Epithelial cell of proximal tubule (primary cell): ENCODE data around the gene CCDC33. TPM values are rescaled to one million over a fixed set of nuclear protein-coding genes. Genes with fewer than 3 reads are reported as not detected.

Experiments used
- DNase-seq: peaks from one replicate; pipeline ENCODE4 v3.0.0-alpha.2; 2011; ENCODE audit warnings: low read depth
- H3K4me3 ChIP-seq: 2 replicates; pipeline ENCODE4 v1.5.1; 2011; ENCODE audit warnings: low read depth, mild to moderate bottlenecking, low read length
- CTCF ChIP-seq: conservative IDR thresholded peaks from 2 replicates; pipeline ENCODE4 v1.5.1; 2012; ENCODE audit warnings: low read depth, mild to moderate bottlenecking, low read length
- total RNA-seq: library from RNA; depleted of rRNA; stranded (reverse); fragments of >200 nt; gene quantifications from 2 replicates; pipeline ENCODE4 v1.2.3, GENCODE V29; 2015

The CCDC33 gene
- total RNA-seq, 1 donor from 2014 or later: 2.5 TPM

DNA sequence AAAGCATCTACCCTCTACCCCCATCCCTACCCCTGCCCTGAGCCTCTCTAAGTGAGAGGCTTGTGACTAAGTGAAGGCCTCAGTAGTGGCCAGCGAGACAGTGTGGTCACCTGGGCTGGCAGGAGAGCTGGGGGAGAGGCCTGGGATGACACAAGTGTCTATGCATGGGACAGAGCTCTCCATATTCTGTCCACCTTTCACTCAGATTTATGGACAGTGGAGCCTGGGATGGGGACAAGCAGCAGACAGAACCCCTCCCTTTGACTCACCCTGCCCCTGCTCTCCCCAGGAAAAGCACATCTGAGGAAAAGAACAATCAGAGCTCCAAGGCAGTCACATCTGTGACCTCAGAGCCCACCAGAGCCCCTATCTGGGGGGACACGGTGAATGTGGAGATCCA is 26.0 kb downstream of the CCDC33 start:
- H3K4me3 ChIP-seq: no peak overlapping the region
- DNase-seq: no peak
- TF ChIP-seq CTCF: no peak

GRCh38 chr15:74262625-74263024 is 26.5 kb downstream of the CCDC33 start:
- no peak for TF ChIP-seq CTCF
- H3K4me3 ChIP-seq: no peak overlapping the region
- DNase-seq: no peak

DNA sequence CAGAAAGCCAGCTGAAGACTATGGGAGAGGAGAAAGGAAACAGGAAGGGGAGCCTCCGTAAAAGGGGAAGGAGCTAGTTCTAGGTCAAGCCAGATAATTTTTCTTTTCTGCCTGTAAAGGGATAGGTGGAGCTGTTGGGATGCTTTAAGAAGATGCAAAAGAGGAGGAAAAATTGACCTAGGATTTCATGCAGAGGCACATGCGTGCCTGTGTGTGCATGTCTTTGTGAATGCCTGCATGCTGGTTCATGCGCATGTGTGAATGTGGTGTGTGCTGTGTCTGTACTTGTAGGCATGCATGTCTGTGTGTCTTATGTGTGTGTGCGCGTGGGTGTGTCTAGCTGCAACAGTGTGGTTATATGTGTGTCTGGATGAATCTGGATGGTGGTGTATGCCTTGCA is 27.3 kb downstream of the CCDC33 start:
- no peak for DNase-seq
- no peak overlapping the region for H3K4me3 ChIP-seq
- no peak for TF ChIP-seq CTCF

DNA sequence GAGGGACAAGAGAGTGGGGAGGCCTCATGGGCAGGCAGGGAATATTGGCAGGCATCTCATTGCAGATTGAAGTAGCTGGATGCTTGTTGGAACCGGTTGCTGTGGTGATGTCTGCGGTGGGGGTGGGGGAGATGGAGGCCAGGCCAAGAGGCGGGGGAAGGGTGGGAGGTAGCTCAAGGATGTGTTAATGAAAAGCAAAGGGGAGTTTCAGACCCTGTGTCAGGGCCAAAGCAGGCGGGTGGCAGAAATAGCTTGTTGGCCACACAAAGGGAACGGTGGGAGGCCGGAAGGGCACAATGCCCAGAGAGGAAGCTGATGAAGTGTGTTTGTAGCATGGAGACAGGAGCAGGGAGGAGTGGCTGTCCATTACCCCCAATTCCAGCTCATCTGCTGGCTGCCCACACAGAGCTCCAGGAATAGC is 28.0 kb downstream of the CCDC33 start:
- no peak for TF ChIP-seq CTCF
- no peak for DNase-seq
- no peak overlapping the region for H3K4me3 ChIP-seq

DNA sequence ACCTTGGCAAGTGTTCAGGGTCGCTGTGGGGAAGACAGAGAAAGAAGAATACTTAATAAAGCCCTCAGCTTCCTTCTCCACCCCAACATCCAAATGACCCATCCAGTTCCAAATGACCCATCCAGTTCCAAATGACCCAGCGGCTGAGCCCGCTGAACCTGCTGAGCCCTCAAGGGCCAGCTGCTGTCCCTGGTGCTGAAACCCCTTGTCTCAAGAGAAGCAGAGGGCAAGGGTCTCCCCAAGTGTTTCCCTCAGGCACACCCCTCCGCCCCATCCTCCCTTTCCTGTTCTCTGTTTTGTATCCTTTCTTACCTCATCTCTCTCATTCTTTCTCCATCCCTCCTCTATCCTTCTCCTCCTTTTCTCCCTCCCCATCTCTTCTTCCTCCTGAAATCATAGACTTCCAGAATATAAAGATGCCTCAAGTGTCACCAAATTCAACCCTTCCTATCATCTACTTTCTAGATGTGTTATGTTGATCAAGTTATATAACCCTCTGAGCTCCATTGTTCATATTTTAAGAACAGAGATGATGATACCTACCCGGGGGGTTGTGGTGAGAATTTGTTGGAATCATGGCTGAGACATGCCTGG is 29.0 kb downstream of the CCDC33 start:
- H3K4me3 ChIP-seq: no peak overlapping the region
- DNase-seq: no peak
- no peak for TF ChIP-seq CTCF

DNA sequence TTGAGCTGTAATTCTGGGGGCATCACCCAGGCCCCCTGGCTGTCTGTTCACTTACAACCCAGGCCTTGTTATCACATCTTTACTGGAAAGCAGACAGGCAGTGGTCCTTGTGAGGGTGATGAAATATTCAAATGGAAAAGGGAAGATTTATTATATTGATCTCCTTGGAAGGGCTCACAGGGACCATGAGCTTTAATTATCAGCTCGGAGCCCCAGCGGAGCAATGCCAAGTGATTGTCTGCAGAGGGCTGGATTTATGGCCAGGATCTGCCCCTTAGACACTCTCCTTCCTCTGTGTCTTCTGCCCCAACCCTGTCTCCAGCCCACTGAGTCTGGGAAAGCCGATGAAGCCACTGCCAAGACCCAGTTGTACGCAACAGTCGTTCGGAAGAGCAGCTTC is 31.9 kb downstream of the CCDC33 start:
- no peak overlapping the region for H3K4me3 ChIP-seq
- TF ChIP-seq CTCF: no peak
- DNase-seq: no peak

GRCh38 chr15:74269362-74270035 is 33.4 kb downstream of the CCDC33 start:
- DNase-seq: no peak
- TF ChIP-seq CTCF: no peak
- no peak overlapping the region for H3K4me3 ChIP-seq
